ENCODE data around the gene APBB1IP.

APBB1IP gene

GRCh38 chr10:26506736-26507135, 68.6 kb downstream of the APBB1IP start:
- TF ChIP-seq TAF1 (IDR thresholded peaks at IDR 0.05; ENCODE audit: low read depth) (no peak), RAD21 (IDR thresholded peaks at IDR 0.05; ENCODE audit: low read depth) (no peak), YY1 (IDR thresholded peaks at IDR 0.05; ENCODE audit: low read depth) (no peak), EGR1 (IDR thresholded peaks at IDR 0.05) (no peak), CEBPB (IDR thresholded peaks at IDR 0.05) (no peak), EP300 (IDR thresholded peaks at IDR 0.05; ENCODE audit: borderline replicate concordance) (no peak), MAX (IDR thresholded peaks at IDR 0.05) (no peak), REST (IDR thresholded peaks at IDR 0.05; ENCODE audit: low read depth) (no peak), TCF12 (IDR thresholded peaks at IDR 0.05; ENCODE audit: low read depth) (no peak), ZBTB7A (IDR thresholded peaks at IDR 0.05; ENCODE audit: low read depth) (no peak), USF1 (IDR thresholded peaks at IDR 0.05) (no peak), NFIC (IDR thresholded peaks at IDR 0.05) (no peak), CREB1 (IDR thresholded peaks at IDR 0.05; ENCODE audit: low read depth) (no peak), TEAD4 (IDR thresholded peaks at IDR 0.05) (no peak)

- no peak for TF ChIP-seq TAF1 (IDR thresholded peaks at IDR 0.05; ENCODE audit: low read depth)
- TF ChIP-seq FOXM1 (IDR thresholded peaks at IDR 0.05; ENCODE audit: borderline replicate concordance, low read depth), result no peak
- TF ChIP-seq EP300 (IDR thresholded peaks at IDR 0.05; ENCODE audit: borderline replicate concordance), result no peak
- TF ChIP-seq CREB1 (IDR thresholded peaks at IDR 0.05; ENCODE audit: low read depth), result no peak
- no peak for TF ChIP-seq NFIC (IDR thresholded peaks at IDR 0.05)
- TF ChIP-seq USF1 (IDR thresholded peaks at IDR 0.05), result no peak
- no peak for TF ChIP-seq CEBPB (IDR thresholded peaks at IDR 0.05)
- no peak for TF ChIP-seq YY1 (IDR thresholded peaks at IDR 0.05; ENCODE audit: low read depth)
- no peak for TF ChIP-seq REST (IDR thresholded peaks at IDR 0.05; ENCODE audit: low read depth)
- no peak for TF ChIP-seq TCF12 (IDR thresholded peaks at IDR 0.05; ENCODE audit: low read depth)
- no peak for TF ChIP-seq ZBTB7A (IDR thresholded peaks at IDR 0.05; ENCODE audit: low read depth)
- TF ChIP-seq TEAD4 (IDR thresholded peaks at IDR 0.05), result no peak
These were observed 69.3 kb downstream of the APBB1IP start for GRCh38 chr10:26507441-26507840.

- no peak for TF ChIP-seq CREB1 (IDR thresholded peaks at IDR 0.05; ENCODE audit: low read depth)
- TF ChIP-seq NFIC (IDR thresholded peaks at IDR 0.05), result no peak
- TF ChIP-seq YY1 (IDR thresholded peaks at IDR 0.05; ENCODE audit: low read depth), result no peak
- no peak for TF ChIP-seq CEBPB (IDR thresholded peaks at IDR 0.05)
- TF ChIP-seq EP300 (IDR thresholded peaks at IDR 0.05; ENCODE audit: borderline replicate concordance), result no peak
- no peak for TF ChIP-seq TAF1 (IDR thresholded peaks at IDR 0.05; ENCODE audit: low read depth)
- no peak for TF ChIP-seq USF1 (IDR thresholded peaks at IDR 0.05)
- TF ChIP-seq ZBTB7A (IDR thresholded peaks at IDR 0.05; ENCODE audit: low read depth), result no peak
- no peak for TF ChIP-seq REST (IDR thresholded peaks at IDR 0.05; ENCODE audit: low read depth)
- TF ChIP-seq RAD21 (IDR thresholded peaks at IDR 0.05; ENCODE audit: low read depth), result no peak
- no peak for TF ChIP-seq MAX (IDR thresholded peaks at IDR 0.05)
- no peak for TF ChIP-seq TCF12 (IDR thresholded peaks at IDR 0.05; ENCODE audit: low read depth)
- no peak for TF ChIP-seq EGR1 (IDR thresholded peaks at IDR 0.05)
- no peak for TF ChIP-seq FOXM1 (IDR thresholded peaks at IDR 0.05; ENCODE audit: borderline replicate concordance, low read depth)
These were observed 69.9 kb downstream of the APBB1IP start for GRCh38 chr10:26508016-26508415.

GRCh38 chr10:26509307-26509706, 71.2 kb downstream of the APBB1IP start:
- TF ChIP-seq TEAD4 (IDR thresholded peaks at IDR 0.05), result no peak
- TF ChIP-seq TAF1 (IDR thresholded peaks at IDR 0.05; ENCODE audit: low read depth), result no peak
- TF ChIP-seq EGR1 (IDR thresholded peaks at IDR 0.05), result no peak
- TF ChIP-seq RAD21 (IDR thresholded peaks at IDR 0.05; ENCODE audit: low read depth), result no peak
- no peak for TF ChIP-seq TCF12 (IDR thresholded peaks at IDR 0.05; ENCODE audit: low read depth)
- TF ChIP-seq YY1 (IDR thresholded peaks at IDR 0.05; ENCODE audit: low read depth), result no peak
- no peak for TF ChIP-seq ZBTB7A (IDR thresholded peaks at IDR 0.05; ENCODE audit: low read depth)
- TF ChIP-seq REST (IDR thresholded peaks at IDR 0.05; ENCODE audit: low read depth), result no peak
- no peak for TF ChIP-seq EP300 (IDR thresholded peaks at IDR 0.05; ENCODE audit: borderline replicate concordance)
- no peak for TF ChIP-seq FOXM1 (IDR thresholded peaks at IDR 0.05; ENCODE audit: borderline replicate concordance, low read depth)
- TF ChIP-seq NFIC (IDR thresholded peaks at IDR 0.05), result no peak
- TF ChIP-seq CEBPB (IDR thresholded peaks at IDR 0.05), result no peak
